HG03442 (cell line): ENCODE data around the gene NEDD9.

ENCODE experiments used
- ATAC-seq: cut with Tn5 transposase; IDR thresholded peaks from one replicate; pipeline ENCODE4 v1.9.1; 2021; ENCODE audit warnings: mild to moderate bottlenecking, moderate library complexity; ENCODE audit not compliant: unreplicated experiment

NEDD9 gene, protein sequence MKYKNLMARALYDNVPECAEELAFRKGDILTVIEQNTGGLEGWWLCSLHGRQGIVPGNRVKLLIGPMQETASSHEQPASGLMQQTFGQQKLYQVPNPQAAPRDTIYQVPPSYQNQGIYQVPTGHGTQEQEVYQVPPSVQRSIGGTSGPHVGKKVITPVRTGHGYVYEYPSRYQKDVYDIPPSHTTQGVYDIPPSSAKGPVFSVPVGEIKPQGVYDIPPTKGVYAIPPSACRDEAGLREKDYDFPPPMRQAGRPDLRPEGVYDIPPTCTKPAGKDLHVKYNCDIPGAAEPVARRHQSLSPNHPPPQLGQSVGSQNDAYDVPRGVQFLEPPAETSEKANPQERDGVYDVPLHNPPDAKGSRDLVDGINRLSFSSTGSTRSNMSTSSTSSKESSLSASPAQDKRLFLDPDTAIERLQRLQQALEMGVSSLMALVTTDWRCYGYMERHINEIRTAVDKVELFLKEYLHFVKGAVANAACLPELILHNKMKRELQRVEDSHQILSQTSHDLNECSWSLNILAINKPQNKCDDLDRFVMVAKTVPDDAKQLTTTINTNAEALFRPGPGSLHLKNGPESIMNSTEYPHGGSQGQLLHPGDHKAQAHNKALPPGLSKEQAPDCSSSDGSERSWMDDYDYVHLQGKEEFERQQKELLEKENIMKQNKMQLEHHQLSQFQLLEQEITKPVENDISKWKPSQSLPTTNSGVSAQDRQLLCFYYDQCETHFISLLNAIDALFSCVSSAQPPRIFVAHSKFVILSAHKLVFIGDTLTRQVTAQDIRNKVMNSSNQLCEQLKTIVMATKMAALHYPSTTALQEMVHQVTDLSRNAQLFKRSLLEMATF

DNA sequence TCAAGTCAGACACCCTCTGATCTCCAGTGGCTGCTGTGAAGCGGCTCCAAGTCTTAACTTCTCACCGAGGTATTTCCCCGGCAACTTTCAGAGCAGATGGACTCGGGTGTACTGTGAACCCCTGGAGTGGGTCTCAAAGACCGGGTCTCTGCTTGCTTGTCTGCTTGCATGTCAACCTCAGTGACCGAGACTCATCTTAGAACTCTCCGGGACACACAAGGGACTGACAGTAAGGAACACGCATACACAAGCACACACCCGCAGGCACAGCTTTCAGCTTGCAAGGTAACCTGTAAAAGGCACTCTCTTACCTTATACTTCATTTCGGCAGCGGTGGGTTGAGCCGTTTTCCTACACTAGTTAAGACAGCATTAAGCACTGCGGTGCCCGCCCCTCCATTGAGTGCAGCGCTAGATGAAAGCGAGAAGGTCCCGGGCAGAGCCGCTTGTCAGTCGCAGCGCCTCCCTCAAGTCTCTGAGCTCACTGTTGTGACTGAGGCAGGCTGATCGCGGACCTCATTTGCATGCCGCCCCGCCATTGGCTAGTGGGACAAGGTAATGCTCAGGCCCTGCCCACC, at the start of gene NEDD9:
NEDD9 (minus strand) TSS at position 476 of the 577 bp plus-strand sequence; CDS start at position 323, 153 bp downstream.
- ATAC-seq: peak; percentile 98

GRCh38 chr6:11282245-11282644, 49.8 kb upstream of the NEDD9 start:
- ATAC-seq: no peak

DNA sequence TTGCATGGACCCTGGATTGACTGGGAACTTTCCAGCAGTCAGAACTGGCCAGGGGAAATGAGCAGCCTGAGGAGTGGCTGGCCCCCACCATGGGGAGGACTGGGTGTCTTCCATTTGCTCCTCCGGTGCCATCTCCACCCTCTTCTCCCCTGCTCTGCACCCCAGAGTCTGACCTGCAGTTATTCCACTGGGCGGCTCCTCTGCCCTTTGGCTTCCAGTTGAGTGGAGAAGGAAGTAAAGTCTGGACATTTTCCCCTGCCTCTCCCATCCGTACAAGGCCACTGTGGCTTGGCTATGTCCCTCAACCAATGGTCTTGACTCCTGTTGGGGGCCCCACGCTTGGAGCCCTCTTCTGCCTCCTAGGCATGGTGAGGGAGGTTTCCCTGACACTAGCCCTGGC, 47.9 kb upstream of the NEDD9 start:
- ATAC-seq: no peak

DNA sequence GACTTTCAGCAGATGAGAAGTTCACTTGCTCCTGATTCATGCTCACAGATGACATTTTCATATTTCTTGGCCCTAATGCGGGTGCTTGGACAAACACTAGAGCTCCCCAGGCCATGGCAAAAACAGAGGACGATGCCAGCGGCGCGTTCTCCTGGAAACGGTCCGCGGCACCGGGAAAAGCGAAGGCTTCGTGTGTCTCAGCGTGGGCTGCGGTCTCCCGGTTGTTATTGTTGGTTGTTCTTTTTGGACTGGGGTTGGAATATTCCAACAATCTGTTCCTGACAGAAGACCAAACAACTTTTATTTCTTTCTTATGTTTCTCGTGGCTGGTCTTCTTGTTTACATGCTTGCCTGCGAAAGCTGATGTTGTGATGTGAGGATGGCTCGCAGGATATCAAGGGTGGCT, 46.8 kb upstream of the NEDD9 start:
- no peak for ATAC-seq

GRCh38 chr6:11278207-11278559, 45.7 kb upstream of the NEDD9 start:
- ATAC-seq: peak; percentile 34

- peak; percentile 52 for ATAC-seq
Observed at GRCh38 chr6:11277275-11278206, 45.1 kb upstream of the NEDD9 start.

DNA sequence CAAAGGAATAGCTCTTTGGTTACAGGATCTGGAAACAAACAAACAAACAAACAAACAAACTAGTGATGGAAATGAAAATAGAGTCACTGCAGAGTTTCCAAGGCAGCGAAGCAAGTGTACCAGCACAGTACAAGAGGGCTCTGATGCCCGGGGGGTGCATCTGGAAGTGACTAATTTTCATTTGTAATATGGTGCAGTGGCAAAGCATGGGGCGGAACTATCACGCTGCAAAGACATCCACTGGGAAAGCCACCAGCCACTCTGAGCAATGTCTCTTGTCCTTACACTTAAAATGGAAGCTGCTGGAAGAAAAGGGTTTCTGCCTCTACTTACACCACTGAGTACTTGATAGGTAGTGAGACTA, 44.4 kb upstream of the NEDD9 start:
- ATAC-seq: no peak

DNA sequence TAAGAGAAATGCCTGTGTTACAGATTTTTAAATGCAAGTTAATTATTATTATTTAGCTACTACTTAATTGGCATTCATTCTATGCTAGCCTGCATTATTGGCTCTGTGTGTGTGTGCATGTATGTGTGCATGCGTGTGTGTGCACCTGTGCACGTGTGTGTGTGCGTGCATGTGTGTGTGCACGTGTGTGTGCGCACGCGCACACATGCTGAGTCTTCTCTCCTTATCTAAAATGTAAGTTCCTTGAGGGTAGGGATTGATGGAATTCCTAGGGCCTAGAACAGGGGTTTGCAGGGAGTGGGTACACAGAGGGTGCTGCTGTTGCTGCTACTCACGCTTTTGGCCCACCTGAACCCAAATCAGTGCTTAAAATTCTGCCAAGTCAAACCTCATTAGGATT, 43.8 kb upstream of the NEDD9 start:
- ATAC-seq: no peak

- ATAC-seq: peak; percentile 67
Observed at GRCh38 chr6:11275598-11275997, 43.1 kb upstream of the NEDD9 start.

DNA sequence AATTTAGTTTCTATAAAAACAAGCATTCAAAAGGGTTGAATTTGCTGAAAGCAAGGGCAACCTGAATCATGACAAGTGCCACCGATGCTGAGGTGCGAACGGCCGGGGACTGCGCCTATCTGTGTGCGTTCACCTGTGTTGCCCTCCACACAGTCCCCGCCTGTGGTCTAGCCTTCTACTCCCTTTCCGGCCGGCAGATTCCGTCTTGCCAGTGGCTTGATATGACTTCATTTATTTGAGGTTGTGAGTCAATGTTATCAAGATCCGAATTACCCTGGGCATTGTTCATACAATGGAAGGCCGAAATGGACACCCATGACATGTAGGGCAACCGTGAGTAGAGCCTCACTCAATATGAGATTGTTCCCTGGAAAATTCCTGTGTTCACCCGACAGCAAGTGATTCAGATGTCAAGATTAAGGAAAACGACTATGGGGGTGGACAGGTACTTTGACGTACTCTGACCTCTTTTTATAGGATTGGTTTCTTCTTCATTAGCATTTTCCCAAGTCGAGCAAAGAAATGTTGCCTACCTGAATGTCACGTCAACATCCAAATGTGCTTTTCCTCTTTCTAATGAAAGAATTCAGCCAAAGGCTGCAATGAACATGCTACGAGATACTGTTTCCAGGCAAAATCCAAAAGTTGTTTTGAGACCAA, 41.1 kb upstream of the NEDD9 start:
- ATAC-seq: no peak

- ATAC-seq: no peak
Observed at GRCh38 chr6:11272491-11273192, 40.2 kb upstream of the NEDD9 start.

- no peak for ATAC-seq
Observed at GRCh38 chr6:11271228-11272020, 39.0 kb upstream of the NEDD9 start.

DNA sequence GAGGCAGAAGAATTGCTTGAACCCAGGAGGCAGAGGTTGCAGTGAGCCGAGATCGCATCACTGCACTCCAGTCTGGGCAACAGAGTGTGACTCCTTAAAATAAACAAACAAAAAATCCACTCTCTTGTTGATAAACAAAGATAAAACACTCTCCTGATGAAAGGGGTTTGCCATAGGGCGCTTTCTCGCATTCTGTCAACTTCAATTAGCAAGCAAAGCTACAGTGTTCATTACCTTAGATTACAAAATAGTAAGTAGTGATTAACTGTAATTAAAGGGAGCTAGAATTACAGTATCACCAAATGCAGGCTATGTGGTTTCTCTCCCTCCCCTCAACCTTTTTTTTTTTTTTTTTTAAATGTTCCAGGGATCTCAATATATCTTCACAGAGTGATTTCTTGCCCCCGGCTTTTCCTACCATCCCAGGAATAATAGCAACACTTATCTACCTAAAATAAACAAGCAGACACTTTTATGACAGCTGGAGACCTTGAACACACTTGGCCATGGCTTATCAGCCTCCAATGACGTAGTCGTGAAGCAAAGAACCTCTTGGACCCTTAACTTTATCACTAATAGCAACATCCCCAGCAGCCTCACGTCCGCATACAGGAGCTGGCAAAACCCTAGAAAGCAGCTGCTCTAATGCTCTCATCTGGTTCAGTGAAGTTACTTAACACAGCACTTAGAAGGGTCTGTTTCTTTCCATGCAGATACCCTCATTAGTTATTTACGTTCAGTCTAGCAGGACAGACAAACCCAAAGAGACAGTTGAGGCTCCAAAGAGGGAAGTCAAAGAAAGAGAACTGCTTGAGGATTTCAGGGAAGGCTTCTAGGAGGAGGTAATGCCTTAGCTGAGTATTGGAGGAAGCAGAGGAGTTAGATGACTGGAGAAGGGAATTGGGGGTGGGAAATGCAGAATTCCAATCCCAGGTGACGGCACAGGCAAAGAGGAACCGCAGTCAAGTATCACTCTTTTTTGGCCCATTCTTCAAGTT, 37.9 kb upstream of the NEDD9 start:
- ATAC-seq: no peak

- ATAC-seq: no peak
Observed at GRCh38 chr6:11268978-11269377, 36.5 kb upstream of the NEDD9 start.

DNA sequence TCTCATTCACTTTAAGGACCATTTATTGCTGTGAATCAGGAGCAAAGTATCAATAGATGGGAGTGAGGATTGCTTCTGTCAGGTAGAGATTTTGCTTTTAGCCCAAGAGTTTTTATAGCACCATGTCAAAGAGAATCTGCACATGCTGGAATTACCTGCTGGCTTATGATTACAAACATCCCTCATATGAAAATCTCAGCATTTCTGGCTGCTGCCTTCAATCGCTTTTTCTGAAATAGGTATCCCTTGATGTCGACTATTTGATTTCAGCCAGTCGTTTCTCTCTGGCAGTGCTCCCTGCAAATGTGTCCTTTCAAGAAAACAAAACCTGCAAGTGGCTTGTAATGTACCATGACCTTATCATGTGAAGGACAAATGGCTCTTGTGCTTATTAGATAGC, 34.5 kb upstream of the NEDD9 start:
- no peak for ATAC-seq

- ATAC-seq: no peak
Observed at GRCh38 chr6:11265932-11266331, 33.5 kb upstream of the NEDD9 start.

DNA sequence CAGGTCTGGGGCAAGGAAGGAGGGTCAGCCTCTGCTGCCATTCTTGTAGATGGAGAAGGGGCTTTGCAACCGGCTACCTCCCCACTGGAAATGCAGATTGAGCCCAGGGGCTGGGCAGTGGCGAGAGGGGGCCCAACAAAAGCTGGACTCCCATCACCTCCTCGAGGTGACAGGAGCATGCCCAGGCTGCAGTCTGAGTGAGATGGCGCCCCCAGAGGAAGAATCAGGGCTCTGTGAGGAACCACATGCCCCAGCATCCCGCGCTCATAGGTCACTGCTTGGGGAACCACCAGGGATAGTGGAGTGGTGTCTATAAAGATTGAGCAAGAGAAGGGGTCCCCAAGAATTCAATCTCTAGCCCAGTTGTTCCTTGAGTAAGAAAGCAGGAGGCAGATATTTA, 31.6 kb upstream of the NEDD9 start:
- ATAC-seq: no peak
